ENCODE data around the gene USP34.
"Not testable (repeated sequence)": the region's sequence is repeated elsewhere in the genome, so short reads cannot be mapped to it uniquely, and the experiment has no call there.

The USP34 gene, protein sequence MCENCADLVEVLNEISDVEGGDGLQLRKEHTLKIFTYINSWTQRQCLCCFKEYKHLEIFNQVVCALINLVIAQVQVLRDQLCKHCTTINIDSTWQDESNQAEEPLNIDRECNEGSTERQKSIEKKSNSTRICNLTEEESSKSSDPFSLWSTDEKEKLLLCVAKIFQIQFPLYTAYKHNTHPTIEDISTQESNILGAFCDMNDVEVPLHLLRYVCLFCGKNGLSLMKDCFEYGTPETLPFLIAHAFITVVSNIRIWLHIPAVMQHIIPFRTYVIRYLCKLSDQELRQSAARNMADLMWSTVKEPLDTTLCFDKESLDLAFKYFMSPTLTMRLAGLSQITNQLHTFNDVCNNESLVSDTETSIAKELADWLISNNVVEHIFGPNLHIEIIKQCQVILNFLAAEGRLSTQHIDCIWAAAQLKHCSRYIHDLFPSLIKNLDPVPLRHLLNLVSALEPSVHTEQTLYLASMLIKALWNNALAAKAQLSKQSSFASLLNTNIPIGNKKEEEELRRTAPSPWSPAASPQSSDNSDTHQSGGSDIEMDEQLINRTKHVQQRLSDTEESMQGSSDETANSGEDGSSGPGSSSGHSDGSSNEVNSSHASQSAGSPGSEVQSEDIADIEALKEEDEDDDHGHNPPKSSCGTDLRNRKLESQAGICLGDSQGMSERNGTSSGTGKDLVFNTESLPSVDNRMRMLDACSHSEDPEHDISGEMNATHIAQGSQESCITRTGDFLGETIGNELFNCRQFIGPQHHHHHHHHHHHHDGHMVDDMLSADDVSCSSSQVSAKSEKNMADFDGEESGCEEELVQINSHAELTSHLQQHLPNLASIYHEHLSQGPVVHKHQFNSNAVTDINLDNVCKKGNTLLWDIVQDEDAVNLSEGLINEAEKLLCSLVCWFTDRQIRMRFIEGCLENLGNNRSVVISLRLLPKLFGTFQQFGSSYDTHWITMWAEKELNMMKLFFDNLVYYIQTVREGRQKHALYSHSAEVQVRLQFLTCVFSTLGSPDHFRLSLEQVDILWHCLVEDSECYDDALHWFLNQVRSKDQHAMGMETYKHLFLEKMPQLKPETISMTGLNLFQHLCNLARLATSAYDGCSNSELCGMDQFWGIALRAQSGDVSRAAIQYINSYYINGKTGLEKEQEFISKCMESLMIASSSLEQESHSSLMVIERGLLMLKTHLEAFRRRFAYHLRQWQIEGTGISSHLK (N-terminal part only)

DNA sequence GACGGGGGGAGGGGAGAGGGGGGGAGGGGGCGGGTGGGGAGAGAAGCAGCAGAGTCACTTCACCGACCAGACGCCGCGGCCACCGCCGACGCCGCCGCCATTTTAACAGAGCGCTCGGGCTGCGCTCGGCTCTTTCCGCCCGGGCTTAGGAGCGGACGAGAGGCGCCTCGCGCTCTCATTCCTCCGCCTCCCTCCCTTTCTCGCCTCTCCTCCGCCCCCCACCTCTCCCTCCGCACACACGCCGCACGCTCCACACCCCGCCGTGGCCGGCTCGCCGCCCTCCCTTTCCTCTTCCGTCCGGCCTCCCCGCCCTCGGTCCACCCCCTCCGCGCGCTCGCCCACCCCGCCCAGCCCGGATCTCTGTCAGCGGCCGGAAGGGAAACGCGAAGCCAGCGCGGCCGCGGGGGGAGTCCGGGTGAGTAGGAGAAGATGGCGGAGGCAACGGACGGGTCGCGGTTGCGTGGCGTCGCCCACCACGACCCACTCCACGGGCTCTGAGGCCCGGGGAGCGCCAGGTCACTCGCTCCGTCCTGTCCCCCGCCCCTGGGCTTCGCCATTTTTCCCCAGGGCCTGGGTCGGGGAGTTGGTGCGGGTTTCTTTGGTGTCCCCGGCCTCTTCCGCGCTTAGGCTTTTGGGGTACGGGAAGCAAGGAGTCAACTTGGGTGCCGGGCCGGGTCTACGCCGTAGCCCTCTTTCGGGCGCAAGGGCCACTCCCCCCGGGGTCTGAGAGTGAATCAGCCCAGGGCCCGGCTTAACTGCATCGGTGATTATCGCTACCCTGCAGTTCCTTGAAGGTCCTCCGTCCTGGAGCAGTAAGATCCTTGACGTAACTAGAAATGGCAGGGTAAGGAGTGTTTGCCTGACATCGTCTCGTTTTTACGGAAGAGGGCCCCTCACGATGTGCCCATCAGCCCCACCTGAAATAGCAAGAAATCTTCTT, at the start of gene USP34:
TSS of gene USP34 (minus strand) at position 123 of the 940 bp plus-strand sequence. CDS start 395 bp downstream, outside the sequence.
- FAIRE-seq, result no peak

DNA sequence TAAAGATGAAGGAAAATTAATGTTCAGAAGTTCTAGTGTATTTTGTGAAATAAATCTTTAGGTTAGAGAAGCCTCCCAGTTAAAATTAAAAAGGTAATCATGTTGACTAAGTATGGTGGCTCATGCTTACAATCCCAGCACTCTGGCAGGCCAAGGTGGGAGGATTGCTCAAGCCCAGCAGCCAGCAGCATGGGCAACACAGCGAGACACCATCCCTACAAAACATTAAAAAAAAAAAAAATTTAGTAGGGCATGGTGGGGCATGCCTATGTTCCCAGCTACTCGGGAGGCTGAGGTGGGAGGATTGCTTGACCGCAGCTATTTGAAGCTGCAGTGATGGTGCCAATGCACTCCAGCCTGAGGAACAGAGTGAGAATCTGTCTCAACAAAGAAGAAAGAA, 49.4 kb upstream of the USP34 start:
- FAIRE-seq, result no peak

DNA sequence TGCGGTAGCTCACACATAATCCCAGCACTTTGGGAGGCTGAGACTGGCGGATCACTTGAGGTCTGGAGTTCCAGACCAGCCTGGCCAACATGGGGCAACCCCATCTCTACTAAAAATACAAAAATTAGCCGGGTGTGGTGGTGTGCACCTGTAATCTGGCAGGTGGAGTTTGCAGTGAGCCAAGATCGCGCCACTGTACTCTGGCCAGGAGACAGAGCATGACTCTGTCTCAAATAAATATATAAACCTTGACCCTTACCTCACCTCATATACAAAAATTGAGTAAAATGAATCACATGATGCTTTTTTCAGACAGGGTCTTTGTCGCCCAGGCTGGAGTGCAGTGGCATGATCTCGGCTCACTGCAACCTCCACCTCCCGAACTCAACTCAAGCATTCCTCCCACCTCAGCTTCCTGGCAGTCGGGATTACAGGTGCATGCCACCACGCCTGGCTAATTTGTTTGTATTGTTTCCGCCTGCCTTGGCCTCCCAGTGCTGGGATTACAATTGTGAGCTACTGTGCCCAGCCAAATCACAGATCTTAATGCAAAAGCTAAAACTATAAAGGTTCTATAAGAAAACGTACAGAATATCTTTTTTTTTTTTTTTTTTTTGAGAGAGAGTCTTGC, 42.0 kb upstream of the USP34 start:
- no peak for FAIRE-seq

DNA sequence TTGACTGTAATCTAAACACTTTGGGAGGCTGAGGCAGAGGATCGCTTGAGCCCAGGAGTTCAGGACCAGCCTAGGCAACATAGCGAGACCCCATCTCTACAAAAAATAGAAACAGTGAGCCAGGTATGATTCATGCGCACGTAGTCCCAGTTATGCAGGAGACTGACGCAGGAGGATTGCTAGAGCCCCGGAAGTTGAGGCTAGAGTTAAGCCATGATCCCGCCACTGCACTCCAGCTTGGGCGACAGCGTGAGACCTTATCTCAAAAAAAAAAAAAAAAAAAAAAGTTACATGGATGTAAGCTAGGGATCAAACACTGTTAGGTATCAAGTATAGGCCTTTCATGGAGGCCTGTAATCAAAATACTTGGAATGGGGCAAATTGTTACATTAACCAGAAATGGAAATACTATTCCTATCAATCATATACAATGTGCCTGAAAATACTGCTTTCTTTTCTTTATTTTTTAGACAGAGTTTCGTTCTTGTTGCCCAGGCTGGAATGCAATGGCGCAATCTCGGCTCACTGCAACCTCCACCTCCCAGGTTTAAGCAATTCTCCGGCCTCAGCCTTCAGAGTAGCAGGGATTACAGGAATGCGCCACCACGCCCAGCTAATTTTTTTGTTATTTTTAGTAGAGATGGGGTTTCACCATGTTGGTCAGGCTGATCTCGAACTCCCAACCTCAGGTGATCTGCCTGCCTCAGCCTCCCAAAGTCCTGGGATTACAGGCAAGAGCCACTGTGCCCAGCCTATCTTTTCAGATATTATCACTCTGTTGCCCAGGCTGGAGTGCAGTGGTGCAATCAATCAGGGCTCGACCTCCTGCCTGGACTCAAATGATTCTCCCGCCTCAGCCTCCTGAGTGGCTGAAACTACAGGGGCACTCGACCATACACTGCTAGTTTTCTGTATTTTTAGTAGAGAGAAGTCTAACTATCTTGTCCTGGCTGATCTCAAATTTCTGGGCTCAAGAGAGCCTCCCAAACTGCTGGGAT, 40.1 kb upstream of the USP34 start:
- FAIRE-seq, result no peak

DNA sequence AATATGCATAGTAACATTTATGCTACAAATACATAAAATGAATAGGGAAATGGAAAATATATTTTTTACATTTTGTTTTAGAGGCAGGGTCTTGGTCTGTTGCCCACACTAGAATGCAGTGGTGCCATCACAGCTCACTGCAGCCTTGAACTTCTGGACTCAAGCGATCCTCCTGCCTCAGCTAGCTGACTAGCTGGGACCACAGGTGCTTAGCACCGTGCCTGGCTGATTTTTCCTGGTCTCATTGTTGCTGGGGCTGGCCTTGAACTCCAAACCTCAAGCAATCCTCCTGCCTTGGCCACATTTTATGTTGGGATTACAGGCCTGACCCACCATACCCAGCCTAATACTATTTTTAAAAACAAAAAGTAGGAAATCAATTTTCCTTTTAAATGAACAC, 34.1 kb upstream of the USP34 start:
- FAIRE-seq, result no peak

DNA sequence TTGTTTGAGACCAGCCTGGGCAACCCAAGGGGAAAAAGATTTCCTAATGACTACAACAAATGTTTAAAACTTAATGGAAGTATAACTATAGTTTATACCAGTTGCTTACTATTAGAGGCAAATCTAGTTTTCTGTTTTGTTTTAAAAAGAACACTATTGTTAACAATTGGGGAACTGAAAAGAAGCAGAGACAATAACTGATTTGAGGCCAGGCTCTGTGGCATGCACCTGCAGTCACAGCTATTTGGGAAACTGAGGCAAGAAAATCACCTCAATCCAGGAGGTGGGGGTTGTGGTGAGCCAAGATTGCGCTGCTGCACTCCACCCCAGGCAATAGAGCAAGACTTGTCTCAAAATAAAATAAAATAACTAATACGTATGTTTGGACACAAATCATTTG, 28.2 kb upstream of the USP34 start:
- FAIRE-seq, result no peak

DNA sequence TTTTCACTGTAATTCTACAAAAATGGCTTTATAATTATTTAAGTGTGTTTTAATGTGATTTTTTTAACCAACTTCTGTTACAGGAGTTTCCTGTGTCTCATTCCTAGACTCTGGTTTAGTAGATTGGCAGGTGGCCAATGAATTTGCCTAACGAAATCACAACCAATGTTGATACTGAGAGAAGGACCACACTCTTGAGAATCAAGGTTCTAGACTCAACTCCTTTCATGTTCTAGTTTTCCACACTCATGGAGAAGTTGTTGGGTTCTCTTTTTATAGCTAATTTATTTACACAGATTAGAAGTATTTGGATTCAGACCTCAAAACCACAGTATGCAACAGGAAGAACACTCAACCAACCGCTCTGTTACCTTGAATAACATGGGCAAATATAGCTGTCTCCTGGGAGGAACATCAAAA, 22.6 kb upstream of the USP34 start:
- FAIRE-seq, result no peak

DNA sequence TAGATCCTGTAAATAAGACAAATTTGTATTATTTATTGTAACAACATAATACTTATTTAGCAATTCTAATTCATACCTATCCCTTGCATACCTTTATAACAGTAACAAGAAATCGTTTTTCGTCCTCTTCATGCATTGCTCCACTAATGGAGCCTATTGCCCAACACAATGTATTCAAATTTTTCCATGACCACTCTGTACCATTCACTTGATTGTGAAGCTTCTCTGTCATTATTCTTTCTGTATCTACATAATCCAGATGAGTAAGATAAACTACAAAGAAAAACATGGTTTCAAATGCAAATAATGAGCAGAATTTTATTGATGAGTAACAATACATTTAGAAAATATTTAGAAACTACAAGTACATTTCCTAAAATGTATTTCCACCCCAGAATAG, 21.6 kb upstream of the USP34 start:
- no peak for FAIRE-seq

DNA sequence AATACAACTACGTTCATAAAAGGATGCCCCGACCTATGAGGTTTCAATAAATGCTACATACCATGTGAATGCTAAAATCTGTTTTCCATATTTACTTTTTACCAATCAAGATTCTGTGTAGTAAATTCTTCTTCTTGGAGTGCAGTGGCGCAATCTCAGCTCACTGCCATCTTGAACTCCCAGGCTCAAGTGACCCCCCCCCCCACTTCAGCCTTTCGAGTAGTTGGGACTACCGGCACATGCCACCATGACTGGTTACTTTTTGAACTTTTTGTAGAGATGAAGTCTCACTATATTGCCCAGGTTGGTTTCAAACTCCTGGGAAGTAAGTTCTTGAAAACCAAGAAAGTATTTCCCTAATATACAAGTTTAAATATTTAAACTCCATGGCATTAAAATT, 14.4 kb upstream of the USP34 start:
- FAIRE-seq, result no peak

DNA sequence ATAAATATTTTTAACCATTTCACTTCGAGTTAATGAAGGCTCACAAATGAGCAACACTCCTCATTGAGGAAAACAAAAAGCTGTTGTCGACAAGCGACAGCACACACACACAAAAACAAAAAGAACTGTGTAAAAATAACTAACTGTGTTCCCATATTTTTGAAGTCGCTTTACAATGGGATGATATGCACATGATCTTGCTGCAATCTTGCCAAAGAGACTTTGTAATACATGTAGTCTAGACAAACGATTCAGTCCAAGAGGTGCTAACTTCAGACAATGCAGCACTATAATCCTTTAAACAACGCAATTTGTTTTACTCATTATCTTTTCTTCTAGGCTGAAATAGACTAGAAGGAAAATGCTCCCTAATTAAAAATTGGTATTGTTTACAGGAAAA, 7.2 kb upstream of the USP34 start:
- FAIRE-seq, result no peak

DNA sequence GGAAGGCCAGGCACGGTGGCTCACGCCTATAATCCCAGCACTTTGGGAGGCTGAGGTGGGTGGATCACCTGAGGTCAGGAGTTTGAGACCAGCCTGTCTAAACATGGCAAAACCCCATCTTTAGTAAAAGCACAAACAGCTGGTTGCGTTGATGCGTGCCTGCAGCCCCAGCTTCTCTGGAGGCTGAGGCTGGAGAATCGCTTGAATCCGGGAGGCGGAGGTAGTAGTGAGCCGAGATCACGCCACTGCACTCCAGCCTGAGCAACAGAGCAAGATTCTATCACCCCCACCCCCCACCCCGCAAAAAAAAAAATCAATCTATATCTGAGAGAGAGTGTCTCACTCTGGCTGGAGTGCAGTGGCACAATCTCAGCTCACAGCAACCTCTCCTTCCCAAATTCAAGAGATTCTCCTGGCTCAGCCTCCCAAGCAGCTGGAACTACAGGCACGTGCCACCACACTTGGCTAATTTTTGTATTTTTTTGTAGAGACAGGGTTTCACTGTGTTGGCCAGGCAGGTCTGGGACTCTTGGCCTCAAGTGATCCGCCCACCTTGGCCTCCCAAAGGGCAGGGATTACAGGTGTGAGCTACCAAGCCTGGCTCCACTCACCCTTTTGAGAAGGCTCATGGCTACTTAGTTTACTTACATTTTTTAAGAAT, 6.2 kb upstream of the USP34 start:
- not testable (repeated sequence) for FAIRE-seq

DNA sequence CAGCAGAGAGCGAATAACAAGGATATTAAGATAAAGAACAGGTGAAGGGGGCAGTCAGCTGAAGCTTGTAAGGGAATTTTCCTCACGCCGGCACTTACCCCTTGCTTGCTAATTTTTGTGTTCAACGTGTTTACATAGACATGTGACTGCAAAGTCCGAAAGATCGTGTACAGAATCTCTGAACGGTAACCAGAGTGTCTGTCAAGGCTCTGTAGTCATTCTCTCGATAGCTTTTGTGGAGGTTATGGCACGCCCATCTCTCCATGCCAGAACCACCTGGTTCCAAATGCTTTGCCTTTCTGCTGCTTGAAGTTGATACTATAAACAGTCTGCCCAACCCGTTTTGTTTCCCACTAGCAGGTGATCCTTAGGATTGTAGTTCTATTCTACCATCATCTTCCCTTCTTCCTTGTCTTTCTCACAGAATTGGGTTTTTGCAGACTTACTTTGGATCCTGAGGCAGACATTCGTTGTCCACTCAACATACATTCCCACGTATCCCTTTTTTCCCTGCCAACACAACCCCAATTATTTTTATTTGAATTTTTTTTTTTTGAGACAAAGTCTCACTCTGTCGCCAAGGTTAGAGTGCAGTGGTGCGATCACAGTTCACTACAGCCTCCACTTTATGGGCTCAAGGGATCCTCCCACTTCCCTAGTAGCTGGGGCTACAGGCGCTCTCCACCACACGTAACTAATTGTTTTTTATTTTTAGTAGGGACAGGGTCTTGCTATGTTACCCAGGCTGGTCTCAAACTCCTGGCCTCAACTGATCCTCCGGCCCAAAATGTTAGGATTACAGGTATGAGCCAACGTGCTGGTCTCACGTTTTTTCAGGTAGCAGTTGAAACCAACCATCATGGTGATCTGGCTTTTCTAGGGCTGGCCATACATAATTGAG, 1.3 kb upstream of the USP34 start:
- no peak for FAIRE-seq

DNA sequence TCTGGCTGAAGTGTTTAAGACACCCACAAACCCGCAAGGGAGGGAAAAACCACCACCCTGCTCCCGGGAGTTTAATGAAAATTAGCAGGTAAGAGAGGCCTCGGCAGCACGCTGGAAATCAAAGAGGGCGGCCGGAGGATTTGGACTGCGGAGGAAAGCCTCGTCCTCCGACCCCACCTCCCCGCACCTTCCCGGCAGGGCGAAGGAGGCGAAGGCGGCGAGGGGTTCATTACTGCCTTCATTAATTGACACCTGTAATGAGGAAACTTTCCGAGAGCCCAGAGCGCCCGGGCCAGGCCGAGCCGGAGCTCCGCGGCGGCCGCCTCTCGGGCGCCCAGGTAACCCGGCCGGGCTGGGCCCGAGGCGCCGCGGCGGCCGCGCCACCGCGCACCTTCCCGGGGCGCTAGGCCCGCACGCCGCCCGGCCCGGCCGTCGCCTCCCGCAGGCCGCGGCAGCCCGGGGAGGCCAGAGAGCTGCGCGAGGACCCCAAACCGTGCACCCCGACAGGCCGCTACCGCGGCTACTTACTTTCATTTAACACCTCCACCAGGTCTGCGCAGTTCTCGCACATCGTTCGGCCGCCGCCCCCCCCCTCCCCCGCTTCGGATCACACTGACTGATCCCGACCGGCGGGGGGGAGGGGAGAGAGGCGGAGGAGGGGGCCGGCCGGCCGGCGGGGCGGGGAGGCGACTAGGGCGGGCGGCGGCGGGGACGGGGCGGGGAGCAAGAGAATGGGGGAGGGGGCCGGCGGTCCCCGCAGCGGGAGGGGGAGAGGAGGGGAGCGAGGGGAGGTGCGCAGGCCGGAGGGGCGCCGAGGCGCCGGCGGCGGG, 550 bp downstream of the USP34 start:
- FAIRE-seq, result no peak

DNA sequence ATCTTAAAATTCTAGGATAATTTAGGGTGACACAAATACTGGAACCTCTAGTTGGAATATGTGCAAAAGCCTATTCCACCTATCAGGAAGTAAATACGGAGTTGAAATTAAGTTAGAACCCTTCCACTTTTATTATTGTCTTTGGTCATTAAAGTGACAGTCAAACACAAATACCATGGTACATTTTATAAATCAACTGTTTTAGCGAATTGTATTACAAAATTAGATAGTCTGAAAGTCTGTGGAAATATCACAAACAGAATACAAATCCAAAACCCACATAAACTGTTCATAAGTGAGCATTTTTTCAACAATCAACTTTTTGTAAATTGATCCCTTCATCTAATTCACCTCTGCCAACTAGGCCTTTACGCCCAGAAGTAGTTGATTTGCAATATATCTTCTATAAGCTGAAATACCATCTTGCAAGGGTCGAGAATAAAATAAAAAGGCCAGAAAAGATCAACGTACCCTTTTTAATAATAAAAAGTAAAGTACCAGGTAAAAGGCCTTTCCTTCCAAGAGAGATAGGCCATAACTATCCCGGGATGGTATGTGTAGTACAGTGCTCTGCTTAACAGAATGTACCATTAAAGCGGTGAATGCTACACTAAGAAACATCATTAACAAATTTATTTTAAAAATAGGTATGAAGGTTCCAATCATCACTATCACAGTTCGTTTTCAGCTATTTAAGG, 1.3 kb downstream of the USP34 start:
- no peak for FAIRE-seq

DNA sequence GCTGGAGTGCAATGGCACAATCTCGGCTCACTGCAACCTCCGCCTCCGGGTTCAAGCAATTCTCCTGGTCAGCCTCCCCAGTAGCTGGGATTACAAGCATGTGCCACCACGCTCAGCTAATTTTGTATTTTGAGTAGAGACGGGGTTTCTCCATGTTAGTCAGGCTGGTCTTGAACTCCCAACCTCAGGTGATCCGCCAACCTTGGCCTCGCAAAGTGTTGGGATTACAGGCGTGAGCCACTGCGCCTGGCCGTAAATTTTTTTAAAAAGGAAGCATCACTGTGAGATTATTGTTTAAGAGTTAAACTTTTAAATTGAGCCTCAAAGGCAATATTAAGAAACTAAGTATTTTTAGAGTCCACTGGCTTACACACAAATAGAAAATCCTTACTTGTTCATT, 2.7 kb downstream of the USP34 start:
- FAIRE-seq, result not testable (repeated sequence)

DNA sequence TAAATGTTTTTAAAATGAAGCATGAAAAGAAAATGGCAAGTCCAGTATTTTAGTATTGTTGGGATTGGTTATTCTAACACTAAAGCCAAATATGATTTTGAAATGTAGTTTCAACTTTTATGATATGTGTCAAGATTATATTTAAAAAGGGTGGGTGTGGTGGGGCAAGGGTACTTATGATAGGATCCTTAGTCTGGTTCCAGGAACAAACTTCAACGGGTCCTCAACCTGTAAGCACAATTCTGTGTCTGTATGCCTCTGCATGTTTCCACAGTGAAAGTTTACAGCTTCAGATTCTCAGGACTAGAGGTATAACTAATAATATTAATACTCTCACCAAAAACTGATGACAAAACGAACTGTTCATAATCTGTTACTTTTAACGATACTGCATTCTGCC, 5.8 kb downstream of the USP34 start:
- no peak for FAIRE-seq
